K562 (cell line): ENCODE results near the gene ST3GAL5. TPM values are rescaled to one million over a fixed set of nuclear protein-coding genes. Genes with fewer than 3 reads are reported as not detected.

Source experiments
- FOXK2 ChIP-seq, 2 experiments: fragments of 450-650 bp; IDR thresholded peaks in 1 of 2; conservative IDR thresholded peaks in 1 of 2; 2 replicates each; pipeline ENCODE4 v1.6.1; 2016; ENCODE audit warnings: low read depth in 2 of 2, mild to moderate bottlenecking in 1 of 2
- HDAC1 ChIP-seq, 2 experiments: fragments of 450-650 bp; IDR thresholded peaks; 2 replicates each; pipeline ENCODE4 v1.6.1; 2016 to 2017; ENCODE audit warnings: inconsistent platforms in 1 of 2, mild to moderate bottlenecking in 1 of 2, moderate library complexity in 1 of 2
- MAFF ChIP-seq: IDR thresholded peaks from 2 replicates; pipeline ENCODE4 v1.6.1; 2012; ENCODE audit warnings: low read length, improper control_type of control experiment
- MEIS2 ChIP-seq: fragments of 450-650 bp; IDR thresholded peaks from 2 replicates; pipeline ENCODE4 v1.6.1; 2014; ENCODE audit warnings: mild to moderate bottlenecking; ENCODE audit not compliant: partially characterized antibody
- MLLT1 ChIP-seq, 2 experiments: fragments of 450-650 bp; IDR thresholded peaks; 2 replicates each; pipeline ENCODE4 v1.6.1; 2016
- PBX2 ChIP-seq, 2 experiments: IDR thresholded peaks in 1 of 2; conservative IDR thresholded peaks in 1 of 2; 2 replicates each; pipeline ENCODE4 v1.6.1; 2016; ENCODE audit warnings: low read depth in 2 of 2, mild to moderate bottlenecking in 1 of 2, missing compliant biosample characterization in 1 of 2, missing genetic modification characterization in 1 of 2, moderate library complexity in 1 of 2
- REST ChIP-seq, 2 experiments: fragments of 450-650 bp; formaldehyde crosslinking in 1 of 2; IDR thresholded peaks; 2 replicates each; pipeline versions ENCODE4 v1.4.0 to v1.6.1; 2014 to 2020; ENCODE audit warnings: mild to moderate bottlenecking in 2 of 2, borderline replicate concordance in 1 of 2, low read depth in 1 of 2
- TAL1 ChIP-seq: fragments of 450-650 bp; IDR thresholded peaks from 2 replicates; pipeline ENCODE4 v1.6.1; 2016; ENCODE audit warnings: mild to moderate bottlenecking
- TEAD4 ChIP-seq, 2 experiments: sonication (generic) in 1 of 2; formaldehyde crosslinking in 1 of 2; IDR thresholded peaks; 2 replicates each; pipeline versions ENCODE4 v1.6.1 to v1.8.0; 2012 to 2022; ENCODE audit warnings: borderline replicate concordance in 1 of 2, inconsistent platforms in 1 of 2, low read length in 1 of 2, mild to moderate bottlenecking in 1 of 2, missing genetic modification reagents in 1 of 2
- TRIM24 ChIP-seq, 2 experiments: fragments of 450-650 bp; IDR thresholded peaks; 2 replicates each; pipeline ENCODE4 v1.6.1; 2016
- ZNF717 ChIP-seq: fragments of 250-450 bp; sonication (Bioruptor Pico); IDR thresholded peaks from 2 replicates; pipeline ENCODE4 v1.5.0; 2021
- polyA plus RNA-seq, 8 experiments: library from polyadenylated mRNA; depleted of rRNA in 4 of 8; stranded (reverse) in 5 of 8; unstranded in 3 of 8; fragments of >200 nt; fragmentation: Nextera tagmentation in 2 of 8; fragmentation: Illumina TruSeq in 1 of 8; extraction: Ambion mirVana in 2 of 8; extraction: Trizol in 1 of 8; gene quantifications; 2 replicates each; pipeline versions ENCODE4 v1.2.1 to v1.2.3, GENCODE V29; 2011 to 2014; ENCODE audit warnings: inconsistent platforms in 1 of 8, missing spikeins in 1 of 8
- total RNA-seq, 7 experiments: library from RNA; depleted of rRNA in 6 of 7; stranded (reverse); fragments of >200 nt in 6 of 7; fragmentation: Illumina TruSeq in 2 of 7; extraction: Trizol in 2 of 7; gene quantifications; 2 replicates each; pipeline versions ENCODE4 v1.2.1 to v1.2.3, GENCODE V29; 2011 to 2021; ENCODE audit warnings: low replicate concordance in 1 of 7

Gene ST3GAL5
- total and polyA plus RNA-seq, 9 of the 15 experiments (the other 6 are each of a cell fraction or from before 2014, with no cell fraction given) = 1.6 to 10.0 (median 4.2) TPM

GRCh38 chr2:85935746-85936208 is 47.0 kb upstream of the ST3GAL5 start (continued):
- TF ChIP-seq REST (IDR thresholded peaks at IDR 0.05; ENCODE audit: borderline replicate concordance) = no peak
- no peak for TF ChIP-seq REST (CRISPR knock-in tag; IDR thresholded peaks at IDR 0.05; ENCODE audit: low read depth)
- TF ChIP-seq MEIS2 = peak; percentile 96
- TF ChIP-seq ZNF717 (CRISPR knock-in tag) = no peak
- peak in 1 of 2 experiments; percentile 25; a peak in 1 of 4 replicates for TF ChIP-seq FOXK2 (conservative IDR thresholded peaks at IDR 0.05 in 1 of 2, IDR thresholded peaks at IDR 0.05 in 1 of 2; ENCODE audit: low read depth in 2 of 2)
- no peak for TF ChIP-seq PBX2 (CRISPR knock-in tag; IDR thresholded peaks at IDR 0.05; ENCODE audit: low read depth)
- TF ChIP-seq PBX2 (tag; conservative IDR thresholded peaks at IDR 0.05; ENCODE audit: low read depth) = peak; percentile 87
- peak in 1 of 2 experiments; percentile 37; a peak in 1 of 4 replicates for TF ChIP-seq HDAC1 (IDR thresholded peaks at IDR 0.05)
- peak; percentile 73 for TF ChIP-seq TEAD4 (IDR thresholded peaks at IDR 0.05; ENCODE audit: low read length)
- no peak for TF ChIP-seq TEAD4 (CRISPR knock-in tag; IDR thresholded peaks at IDR 0.05; ENCODE audit: borderline replicate concordance)
- no peak for TF ChIP-seq MLLT1 (IDR thresholded peaks at IDR 0.05)
- no peak for TF ChIP-seq MAFF
- TF ChIP-seq TAL1 = peak; percentile 27; the same call in 1 of the 2 replicates
- 0 out of 4 replicates have a peak, but pooled peaks of 1 of the 2 experiments have one; percentile 10 for TF ChIP-seq TRIM24 (IDR thresholded peaks at IDR 0.05)
